Endometrial microvascular endothelial cells (primary cell): Measurements from ENCODE around the gene CDC73. TPM values are rescaled to one million over a fixed set of nuclear protein-coding genes. Genes with fewer than 3 reads are reported as not detected.

Experiments used
- in situ Hi-C: cut with HindIII; loops from 2 replicates; pipeline ENCODE4 v1.10.0; 2017; ENCODE audit warnings: low sequenced_read_pairs, low pct_unique_long_range_greater_than_20kb; ENCODE audit errors: inconsistent ontology term
- total RNA-seq: library from RNA; depleted of rRNA; stranded (reverse); fragments of >200 nt; gene quantifications from one replicate; pipeline ENCODE4 v1.2.3, GENCODE V29; 2015; ENCODE audit errors: inconsistent ontology term

The CDC73 gene
- 17.2 TPM for total RNA-seq

- in situ Hi-C loops = no loop called here
These were observed at the start of gene CDC73 for GRCh38 chr1:193121616-193122593. Gene CDC73 (plus strand): TSS chr1:193122031. CDS start chr1:193122201, 170 bp downstream.

- in situ Hi-C loops = no loop called here
These were observed 43.8 kb upstream of the CDC73 start for GRCh38 chr1:193077991-193078390.

- in situ Hi-C loops = no loop called here
These were observed 42.6 kb upstream of the CDC73 start for GRCh38 chr1:193079187-193079586.

- in situ Hi-C loops = no loop called here
These were observed 38.3 kb upstream of the CDC73 start for GRCh38 chr1:193083365-193084088.

GRCh38 chr1:193085263-193085662 is 36.6 kb upstream of the CDC73 start:
- in situ Hi-C loops = no loop called here

- in situ Hi-C loops = no loop called here
These were observed 35.5 kb upstream of the CDC73 start for GRCh38 chr1:193086342-193086741.

- in situ Hi-C loops = no loop called here
These were observed 33.9 kb upstream of the CDC73 start for GRCh38 chr1:193087893-193088292.

- in situ Hi-C loops = no loop called here
These were observed 31.0 kb upstream of the CDC73 start for GRCh38 chr1:193090865-193091264.

GRCh38 chr1:193094112-193094511 is 27.7 kb upstream of the CDC73 start:
- in situ Hi-C loops = no loop called here

GRCh38 chr1:193102662-193103061 is 19.2 kb upstream of the CDC73 start:
- in situ Hi-C loops = no loop called here

- in situ Hi-C loops = no loop called here
These were observed 17.9 kb upstream of the CDC73 start for GRCh38 chr1:193103759-193104501.

GRCh38 chr1:193104502-193104906 is 17.3 kb upstream of the CDC73 start:
- in situ Hi-C loops = no loop called here

GRCh38 chr1:193104907-193105820 is 16.7 kb upstream of the CDC73 start, which contains the start of gene GLRX2:
Gene GLRX2 (minus strand): TSS chr1:193105414. CDS start chr1:193105382, 32 bp downstream.
- in situ Hi-C loops = no loop called here

- in situ Hi-C loops = no loop called here
These were observed 16.0 kb upstream of the CDC73 start for GRCh38 chr1:193105821-193106177.

- in situ Hi-C loops = no loop called here
These were observed 13.4 kb upstream of the CDC73 start for GRCh38 chr1:193108471-193108870.

GRCh38 chr1:193109619-193110018 is 12.2 kb upstream of the CDC73 start:
- in situ Hi-C loops = no loop called here

GRCh38 chr1:193110246-193110645 is 11.6 kb upstream of the CDC73 start:
- in situ Hi-C loops = no loop called here

- in situ Hi-C loops = no loop called here
These were observed 11.0 kb upstream of the CDC73 start for GRCh38 chr1:193110864-193111263.
